Measurements from ENCODE around the gene SLC17A9.
A peak's percentile ranks its signal among the peaks of the same experiment; 100 is the strongest.
"Not testable (repeated sequence)": the region's sequence is repeated elsewhere in the genome, so short reads cannot be mapped to it uniquely, and the experiment has no call there.

Gene SLC17A9

GRCh38 chr20:62921119-62921687 is 31.3 kb upstream of the SLC17A9 start:
- DNase-seq = peak; percentile 36

DNA sequence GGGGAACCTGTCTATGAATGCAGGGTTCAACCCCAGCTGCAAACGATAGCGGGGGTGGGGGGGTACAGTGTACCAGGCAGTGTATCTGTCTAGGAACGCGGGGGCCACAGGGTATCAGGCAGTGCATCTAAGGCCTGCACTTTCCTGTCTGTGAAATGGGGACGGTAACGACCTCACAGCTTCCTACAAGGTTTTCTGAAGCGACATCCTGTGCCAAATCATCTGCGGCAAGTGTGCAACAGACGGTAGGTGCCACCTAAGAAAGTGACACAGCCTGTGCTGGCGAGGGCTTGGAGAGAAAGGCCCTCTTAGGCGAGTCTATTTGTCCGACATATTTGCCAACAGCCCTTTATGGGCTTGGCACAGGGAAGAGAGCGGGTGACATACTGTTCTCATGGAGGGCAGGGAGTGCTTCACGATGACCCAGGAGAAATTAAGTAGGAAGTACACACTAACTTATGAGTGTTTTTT is 30.0 kb upstream of the SLC17A9 start:
- DNase-seq = no peak

DNA sequence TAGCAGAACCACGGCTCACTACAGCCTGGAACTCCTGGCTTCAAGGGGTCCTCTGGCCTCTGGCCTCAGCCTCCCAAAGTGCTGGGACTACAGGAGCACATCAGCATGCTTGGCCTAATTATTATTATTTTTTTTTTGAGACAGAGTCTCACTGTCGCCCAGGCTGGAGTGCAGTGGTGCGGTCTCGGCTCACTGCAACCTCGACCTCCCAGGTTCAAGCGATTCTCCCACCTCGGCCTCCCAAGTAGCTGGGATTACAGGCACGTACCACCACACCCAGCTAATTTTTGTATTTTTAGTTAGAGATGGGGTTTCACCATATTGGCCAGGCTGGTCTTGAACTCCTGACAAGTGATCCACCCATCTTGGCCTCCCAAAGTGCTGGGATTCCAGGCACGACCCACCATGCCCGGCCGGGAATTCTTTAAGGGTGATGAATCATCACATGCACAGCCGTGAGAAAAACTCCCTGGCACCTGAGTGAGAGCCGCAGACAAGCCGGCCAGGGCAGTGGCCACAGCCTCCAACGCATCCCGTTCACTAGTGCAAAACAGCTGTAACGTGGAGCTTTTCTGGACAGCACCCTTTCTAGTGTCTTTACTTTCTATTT is 29.3 kb upstream of the SLC17A9 start:
- DNase-seq = not testable (repeated sequence)

GRCh38 chr20:62923669-62924441 is 28.7 kb upstream of the SLC17A9 start:
- DNase-seq = no peak

DNA sequence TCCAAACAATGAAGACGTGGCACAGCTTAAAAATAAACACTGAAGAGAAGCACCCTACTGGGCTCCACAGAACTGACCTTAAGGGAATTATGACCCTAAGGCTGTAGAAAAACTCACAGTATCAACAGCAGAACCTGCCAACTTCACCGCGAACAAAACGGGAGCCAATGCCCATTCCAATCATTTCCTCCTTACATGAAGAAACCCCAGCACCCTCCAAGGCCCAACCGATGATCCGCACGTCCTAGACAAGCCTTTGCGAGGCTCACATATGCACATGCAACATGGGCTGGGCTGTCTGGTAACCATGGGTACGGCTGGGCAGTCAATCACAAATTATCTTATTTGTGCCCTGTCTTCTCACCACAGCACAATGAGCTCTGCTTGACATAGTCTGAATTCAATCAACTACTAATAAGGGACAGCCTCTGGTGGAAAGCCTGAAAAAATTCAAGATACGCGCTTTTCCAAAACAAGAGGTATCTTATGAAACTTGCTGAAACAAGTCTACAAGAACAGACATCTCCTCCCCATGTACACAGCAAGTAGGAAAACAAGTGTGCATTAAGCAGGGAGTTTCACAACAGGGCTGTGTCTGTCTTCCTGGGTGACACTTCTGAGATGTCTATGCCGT is 27.9 kb upstream of the SLC17A9 start:
- no peak for DNase-seq

- no peak for DNase-seq
These were observed 27.5 kb upstream of the SLC17A9 start for GRCh38 chr20:62925076-62925419.

DNA sequence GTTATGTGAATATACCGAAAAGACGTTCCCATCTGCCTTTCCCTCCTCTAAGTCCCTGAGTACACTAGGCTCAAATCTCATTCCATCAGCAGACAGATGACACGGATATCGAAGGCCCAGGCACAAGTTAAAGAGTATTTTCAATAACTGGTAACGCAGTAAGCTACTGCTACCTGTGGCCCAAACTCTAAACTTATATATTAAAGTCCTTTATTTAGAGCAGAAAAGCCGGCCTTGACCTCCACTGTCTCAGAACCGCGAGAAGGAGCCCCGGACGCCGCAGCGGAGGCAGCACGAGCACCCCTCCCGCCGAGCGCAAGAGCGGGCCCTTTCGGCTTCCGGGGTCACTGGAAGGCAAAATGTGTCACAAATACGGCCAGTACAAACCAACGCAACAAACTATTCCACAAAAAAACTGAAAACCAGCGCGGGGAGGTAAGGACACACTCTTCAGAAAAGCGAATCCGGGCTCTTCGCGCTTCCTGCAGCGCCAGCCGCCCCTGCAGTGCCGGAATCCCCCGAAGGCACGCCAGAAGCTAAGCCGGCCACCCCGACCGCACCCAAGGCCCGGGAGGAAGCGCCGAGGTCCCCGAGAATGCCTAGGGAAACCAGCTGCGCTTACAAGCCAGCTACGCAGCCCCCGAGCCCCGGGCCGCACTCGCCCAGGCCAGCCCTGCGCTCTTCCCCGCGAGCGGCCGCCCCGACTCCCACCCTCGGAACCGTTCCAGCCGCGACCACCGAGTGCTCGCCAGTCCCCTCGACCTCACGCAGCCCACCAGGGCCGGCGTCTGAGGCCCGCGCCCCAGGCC is 26.9 kb upstream of the SLC17A9 start:
- no peak for DNase-seq

GRCh38 chr20:62926229-62927127 is 26.0 kb upstream of the SLC17A9 start, which contains the start of gene DIDO1:
Gene DIDO1 (minus strand): TSS chr20:62926505.
- peak; percentile 52 for DNase-seq

- no peak for DNase-seq
These were observed 25.3 kb upstream of the SLC17A9 start for GRCh38 chr20:62927128-62927705.

DNA sequence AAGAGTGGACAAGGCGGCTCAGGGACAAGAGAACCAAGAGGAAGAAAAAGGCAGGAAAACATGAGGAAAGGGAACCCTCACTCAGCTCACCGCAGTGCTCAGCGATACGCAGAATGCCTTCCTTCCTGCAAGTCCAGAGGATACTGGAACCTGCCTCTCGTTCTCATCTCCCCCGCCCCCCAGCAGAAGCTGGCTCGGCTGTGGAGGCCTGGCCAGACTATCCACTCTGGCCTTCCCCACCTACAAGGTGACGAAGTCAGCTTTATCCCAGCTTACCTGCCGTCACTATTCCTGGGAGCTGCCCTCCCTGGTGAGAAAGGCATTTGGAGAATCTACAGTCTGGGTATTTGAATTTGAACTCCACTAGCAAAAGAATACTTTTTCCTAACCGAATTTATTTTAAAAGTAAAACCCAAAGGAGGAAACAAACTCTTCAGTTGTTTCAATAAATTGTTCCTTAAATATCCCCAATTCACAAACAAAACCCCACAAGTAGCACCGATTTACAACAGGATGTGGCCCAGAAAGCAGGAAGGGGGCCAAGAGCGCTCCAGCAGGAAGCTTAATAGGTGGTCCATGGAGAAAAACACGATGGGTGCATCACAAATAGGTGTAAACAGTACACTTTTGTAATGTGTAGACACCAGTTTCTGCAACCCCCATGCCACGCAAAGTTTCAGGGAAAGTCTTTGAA is 24.1 kb upstream of the SLC17A9 start:
- DNase-seq = no peak

DNA sequence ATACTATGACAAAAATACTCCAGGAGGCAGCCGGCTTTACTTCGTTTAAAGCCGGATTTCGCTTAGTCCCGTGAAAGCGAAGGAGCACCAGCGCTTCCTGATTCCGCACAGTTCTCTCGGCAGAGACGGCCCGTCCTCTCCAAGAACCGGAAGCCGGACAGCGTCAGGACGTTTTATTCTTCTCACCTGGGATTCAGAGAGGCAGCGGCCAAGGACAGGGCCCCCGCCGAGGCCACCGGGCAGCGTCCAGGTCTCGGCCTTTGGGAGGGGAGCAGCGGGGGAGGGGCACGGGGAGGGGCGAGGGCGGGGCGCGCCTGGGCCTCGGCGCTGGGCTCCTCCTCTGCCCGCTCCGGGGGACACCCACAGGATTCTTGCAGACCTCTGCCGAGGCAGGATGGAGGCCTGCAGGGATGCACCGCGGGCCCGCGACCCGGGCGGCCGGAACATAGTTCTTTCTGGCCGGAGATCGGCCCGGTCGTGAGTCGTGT is 23.4 kb upstream of the SLC17A9 start:
- no peak for DNase-seq

GRCh38 chr20:62931464-62931863 is 21.0 kb upstream of the SLC17A9 start:
- DNase-seq = no peak

- no peak for DNase-seq
These were observed 18.5 kb upstream of the SLC17A9 start for GRCh38 chr20:62933966-62934365.

- DNase-seq = no peak
These were observed 17.1 kb upstream of the SLC17A9 start for GRCh38 chr20:62935204-62935967.

DNA sequence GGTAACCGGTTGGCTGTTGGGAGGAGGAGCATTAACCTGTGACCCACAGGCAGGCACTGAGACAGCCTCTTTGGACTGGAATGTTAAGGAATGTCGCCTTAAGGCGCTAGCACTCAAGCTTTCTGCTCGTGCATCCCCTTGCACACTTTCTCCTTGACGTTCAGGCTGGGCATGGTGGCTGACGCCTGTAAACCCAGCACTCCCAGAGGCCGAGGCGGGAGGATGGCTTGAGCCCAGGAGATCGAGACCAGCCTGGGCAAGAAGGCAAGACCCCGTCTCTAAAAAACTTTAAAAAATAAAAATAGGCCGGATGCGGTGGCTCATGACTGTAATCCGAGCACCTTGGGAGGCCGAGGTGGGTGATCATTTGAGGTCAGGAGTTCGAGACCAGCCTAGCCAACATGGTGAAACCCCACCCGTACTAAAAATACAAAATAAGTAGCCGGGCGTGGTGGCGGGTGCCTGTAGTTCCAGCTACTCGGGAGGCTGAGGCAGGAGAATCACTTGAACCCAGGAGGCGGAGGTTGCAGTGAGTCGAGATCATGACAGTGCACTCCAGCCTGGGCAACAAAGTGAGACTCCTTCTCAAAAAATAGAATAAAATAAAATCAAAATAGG is 16.4 kb upstream of the SLC17A9 start:
- no peak for DNase-seq

GRCh38 chr20:62937268-62938104 is 15.0 kb upstream of the SLC17A9 start:
- DNase-seq = peak; percentile 72

DNA sequence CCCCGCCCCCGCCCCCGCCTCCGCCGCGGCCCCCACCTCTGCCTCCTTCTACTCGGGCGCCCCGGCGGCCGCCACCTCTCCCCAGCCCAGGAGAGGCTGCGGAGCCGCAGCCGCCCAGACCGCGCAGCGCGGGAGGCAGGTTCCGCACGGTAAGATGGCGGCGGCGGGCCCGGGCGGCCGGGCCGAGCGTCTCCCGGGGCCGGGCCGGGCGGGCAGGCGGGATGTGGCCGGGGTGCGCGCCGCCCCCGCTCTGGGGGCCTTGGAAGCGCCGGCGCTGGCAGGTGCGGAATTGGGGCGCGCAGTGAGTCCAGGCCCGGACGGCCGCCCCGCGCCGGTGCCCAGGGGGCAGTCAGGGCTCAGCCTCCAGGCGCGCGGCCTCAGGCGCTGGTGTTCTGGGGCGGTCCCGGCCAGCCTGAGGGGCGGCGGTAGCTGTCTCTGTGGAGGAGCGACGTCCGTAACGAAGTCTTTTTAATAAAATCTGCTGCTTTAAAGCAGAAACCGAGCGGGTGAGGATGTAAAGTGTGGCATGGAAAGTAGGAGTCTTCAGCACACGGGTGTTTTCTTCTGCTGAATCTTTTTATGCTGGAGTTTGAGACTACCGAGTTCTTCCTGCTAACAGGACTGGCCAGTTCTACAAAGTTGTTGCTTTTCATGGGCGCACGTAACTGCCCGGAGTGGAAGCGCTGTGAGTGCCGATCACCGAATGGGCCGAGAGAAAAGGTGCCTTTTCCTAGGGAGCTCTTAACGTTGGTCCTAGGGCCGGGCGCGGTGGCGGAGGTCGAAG is 14.2 kb upstream of the SLC17A9 start, which contains the start of gene GID8:
TSS of gene GID8 (plus strand) at position 43 of the 784 bp plus-strand sequence. CDS start 3,356 bp downstream, outside the sequence.
- no peak for DNase-seq

Measured in NCI-H1694 (cell line).